ENCODE measurements around the gene ZBTB38.
A peak's percentile ranks its signal among the peaks of the same experiment; 100 is the strongest.

Gene ZBTB38

GRCh38 chr3:141391298-141391990 lies 23.1 kb downstream of the ZBTB38 start:
- Mint-ChIP-seq H3K9me3 (no peaks in the 10 kb centered on the region), H3K4me1 (peaks cover 10% of the 10 kb centered on the region), H3K36me3 (peaks cover 2% of the 10 kb centered on the region), H3K27ac (no peak overlapping the region), H3K4me3 (no peak overlapping the region), H3K27me3 (peaks cover 8% of the 10 kb centered on the region)
- DNase-seq: no peak
- CTCF ChIA-PET: interaction anchor here (0.6 to 1.3 kb wide), 2 partner anchors 31 to 81 kb away, joined by 3 to 4 read pairs; no protein-coding TSS in a partner anchor

DNA sequence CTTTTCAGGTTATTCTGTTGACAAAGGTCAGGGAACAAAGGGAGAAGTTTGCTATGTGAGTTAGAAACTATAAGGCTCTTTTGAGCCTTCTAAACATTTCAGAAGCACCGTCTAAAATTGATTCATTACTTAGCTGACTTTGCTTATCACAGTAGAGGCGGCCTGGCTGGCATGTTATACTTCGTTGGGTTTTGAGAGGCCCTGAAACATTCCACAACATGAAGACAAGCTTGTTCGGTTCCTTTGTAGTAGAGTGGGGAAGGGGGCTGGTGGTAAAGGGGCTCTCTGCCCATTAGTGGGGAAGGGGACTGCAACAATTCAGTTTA lies 23.6 kb downstream of the ZBTB38 start:
- Mint-ChIP-seq H3K27ac (no peak overlapping the region), H3K36me3 (peaks cover 2% of the 10 kb centered on the region), H3K9me3 (peaks cover 2% of the 10 kb centered on the region), H3K4me3 (no peak overlapping the region), H3K27me3 (peaks cover 5% of the 10 kb centered on the region), H3K4me1 (peaks cover 10% of the 10 kb centered on the region)
- CTCF ChIA-PET: no interaction called here
- DNase-seq: no peak

DNA sequence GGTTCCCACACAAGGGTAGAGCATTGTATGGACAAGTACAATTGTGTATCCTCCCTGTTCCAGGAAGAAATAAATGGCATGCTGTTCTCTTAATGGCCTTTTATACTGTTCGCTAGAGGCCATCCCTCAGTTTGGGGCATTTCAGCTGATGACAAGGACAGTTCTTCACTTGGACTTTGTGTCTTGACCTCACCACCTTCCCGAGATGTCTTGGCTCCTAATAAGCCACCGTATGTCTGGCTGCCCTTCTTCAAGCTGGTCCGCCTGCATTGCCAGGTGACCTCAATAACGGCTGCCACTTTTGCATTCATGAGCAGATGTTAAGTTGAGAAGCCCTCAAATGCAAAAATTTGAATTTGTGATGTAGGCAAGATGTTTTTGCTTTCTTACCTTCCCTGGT lies 24.1 kb downstream of the ZBTB38 start:
- Mint-ChIP-seq H3K27ac (no peak overlapping the region), H3K4me1 (peaks cover 10% of the 10 kb centered on the region), H3K9me3 (peaks cover 2% of the 10 kb centered on the region), H3K4me3 (no peak overlapping the region), H3K36me3 (peaks cover 2% of the 10 kb centered on the region), H3K27me3 (peaks cover 5% of the 10 kb centered on the region)
- CTCF ChIA-PET: no interaction called here
- DNase-seq: no peak

- DNase-seq: no peak
- Mint-ChIP-seq H3K36me3 (peaks cover 2% of the 10 kb centered on the region), H3K4me1 (peaks cover 10% of the 10 kb centered on the region), H3K27ac (no peak overlapping the region), H3K9me3 (peaks cover 2% of the 10 kb centered on the region), H3K4me3 (no peak overlapping the region), H3K27me3 (peaks cover 5% of the 10 kb centered on the region)
- CTCF ChIA-PET: no interaction called here
Observed at GRCh38 chr3:141392897-141393734, 24.8 kb downstream of the ZBTB38 start.

- no peak for DNase-seq
- peaks cover 2% of the 10 kb centered on the region for H3K36me3 Mint-ChIP-seq
- H3K27ac Mint-ChIP-seq: no peak overlapping the region
- H3K4me3 Mint-ChIP-seq: no peak overlapping the region
- peaks cover 5% of the 10 kb centered on the region for H3K27me3 Mint-ChIP-seq
- H3K4me1 Mint-ChIP-seq: peaks cover 9% of the 10 kb centered on the region
- H3K9me3 Mint-ChIP-seq: peaks cover 2% of the 10 kb centered on the region
- CTCF ChIA-PET: no interaction called here
Observed at GRCh38 chr3:141393735-141394076, 25.4 kb downstream of the ZBTB38 start.

- peaks cover 7% of the 10 kb centered on the region for H3K4me1 Mint-ChIP-seq
- H3K9me3 Mint-ChIP-seq: peaks cover 2% of the 10 kb centered on the region
- H3K27ac Mint-ChIP-seq: no peak overlapping the region
- peaks cover 2% of the 10 kb centered on the region for H3K36me3 Mint-ChIP-seq
- peaks cover 5% of the 10 kb centered on the region for H3K27me3 Mint-ChIP-seq
- CTCF ChIA-PET: interaction anchor here (1.0 kb wide), 1 partner anchor 91 kb away, joined by 3 read pairs; no protein-coding TSS in a partner anchor
- no peak for DNase-seq
- H3K4me3 Mint-ChIP-seq: no peak overlapping the region
Observed at GRCh38 chr3:141394560-141394959, 26.3 kb downstream of the ZBTB38 start.

GRCh38 chr3:141395005-141395589 lies 26.8 kb downstream of the ZBTB38 start:
- Mint-ChIP-seq H3K9me3 (peaks cover 2% of the 10 kb centered on the region), H3K4me1 (peaks cover 7% of the 10 kb centered on the region), H3K36me3 (peaks cover 2% of the 10 kb centered on the region), H3K27me3 (peaks cover 5% of the 10 kb centered on the region), H3K27ac (no peak overlapping the region), H3K4me3 (no peak overlapping the region)
- DNase-seq: no peak
- CTCF ChIA-PET: interaction anchor here (1.0 kb wide), 1 partner anchor 91 kb away, joined by 3 read pairs; no protein-coding TSS in a partner anchor

DNA sequence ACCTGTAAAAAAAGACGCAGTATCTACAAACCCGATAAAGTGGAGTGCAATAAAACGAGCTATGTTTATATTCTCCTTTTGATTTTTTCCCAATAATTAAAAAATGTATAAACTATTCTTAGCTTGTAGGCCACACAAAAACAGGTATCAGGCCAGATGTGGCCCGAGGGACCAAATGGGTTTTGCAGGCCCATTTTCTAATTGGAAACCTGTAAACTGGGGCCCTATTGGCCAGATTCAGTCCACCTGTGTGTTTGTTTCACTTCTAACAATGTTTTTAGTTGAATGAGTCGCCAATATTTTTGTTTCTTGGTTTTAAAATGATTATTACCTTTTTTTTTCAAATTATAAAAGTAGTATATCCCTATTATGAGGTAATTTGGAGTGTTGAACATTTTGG lies 29.7 kb downstream of the ZBTB38 start:
- peaks cover 4% of the 10 kb centered on the region for H3K36me3 Mint-ChIP-seq
- H3K4me1 Mint-ChIP-seq: peaks cover 10% of the 10 kb centered on the region
- DNase-seq: no peak
- CTCF ChIA-PET: interaction anchor here (1.5 kb wide), 2 partner anchors 27 to 35 kb away, joined by 3 to 4 read pairs; no protein-coding TSS in a partner anchor
- no peak overlapping the region for H3K27ac Mint-ChIP-seq
- H3K9me3 Mint-ChIP-seq: peaks cover 2% of the 10 kb centered on the region
- no peak overlapping the region for H3K4me3 Mint-ChIP-seq
- H3K27me3 Mint-ChIP-seq: peaks cover 5% of the 10 kb centered on the region

GRCh38 chr3:141399200-141399599 lies 30.9 kb downstream of the ZBTB38 start:
- Mint-ChIP-seq H3K27me3 (peaks cover 5% of the 10 kb centered on the region), H3K27ac (no peak overlapping the region), H3K9me3 (peaks cover 2% of the 10 kb centered on the region), H3K36me3 (peaks cover 9% of the 10 kb centered on the region), H3K4me3 (no peak overlapping the region), H3K4me1 (peaks cover 16% of the 10 kb centered on the region)
- CTCF ChIA-PET: no interaction called here
- DNase-seq: no peak

- peaks cover 20% of the 10 kb centered on the region for H3K36me3 Mint-ChIP-seq
- H3K27me3 Mint-ChIP-seq: no peaks in the 10 kb centered on the region
- H3K4me1 Mint-ChIP-seq: peaks cover 21% of the 10 kb centered on the region
- H3K27ac Mint-ChIP-seq: no peak overlapping the region
- CTCF ChIA-PET: interaction anchor here (1.2 to 1.4 kb wide), 3 partner anchors 10 to 55 kb away, joined by 4 to 6 read pairs (median 4); no protein-coding TSS in a partner anchor
- no peak overlapping the region for H3K4me3 Mint-ChIP-seq
- H3K9me3 Mint-ChIP-seq: peaks cover 2% of the 10 kb centered on the region
- DNase-seq: no peak
Observed at GRCh38 chr3:141400073-141400971, 32.0 kb downstream of the ZBTB38 start.

GRCh38 chr3:141401095-141401494 lies 32.8 kb downstream of the ZBTB38 start:
- Mint-ChIP-seq H3K9me3 (peaks cover 2% of the 10 kb centered on the region), H3K4me1 (peaks cover 25% of the 10 kb centered on the region), H3K36me3 (peaks cover 27% of the 10 kb centered on the region), H3K4me3 (peak overlapping the region; percentile 49), H3K27ac (no peak overlapping the region), H3K27me3 (no peaks in the 10 kb centered on the region)
- CTCF ChIA-PET: interaction anchor here (1.2 to 1.4 kb wide), 3 partner anchors 9 to 54 kb away, joined by 4 to 6 read pairs (median 4); no protein-coding TSS in a partner anchor
- DNase-seq: no peak

GRCh38 chr3:141401573-141402475 lies 33.5 kb downstream of the ZBTB38 start:
- CTCF ChIA-PET: interaction anchor here (1.2 to 1.4 kb wide), 3 partner anchors 9 to 53 kb away, joined by 4 to 6 read pairs (median 4); no protein-coding TSS in a partner anchor
- Mint-ChIP-seq H3K9me3 (no peaks in the 10 kb centered on the region), H3K4me1 (peaks cover 26% of the 10 kb centered on the region), H3K36me3 (peaks cover 34% of the 10 kb centered on the region), H3K4me3 (peak overlapping the region; percentile 71), H3K27me3 (no peaks in the 10 kb centered on the region), H3K27ac (peak overlapping the region; percentile 75)
- DNase-seq: peak; percentile 69

Measured in activated naive CD4-positive, alpha-beta T cell treated with anti-CD3 and anti-CD28 coated beads, Interleukin-2, amount 10 ng/mL, durations not matched to agents 7 days and 5 days (primary cell).